Bronchial epithelial cell (primary cell): Measurements from ENCODE around the gene TLE5. TPM values are rescaled to one million over a fixed set of nuclear protein-coding genes. Genes with fewer than 3 reads are reported as not detected.
A peak's percentile ranks its signal among the peaks of the same experiment; 100 is the strongest.

ENCODE experiments used
- DNase-seq: peaks from one replicate; pipeline ENCODE4 v3.0.0-alpha.2; 2010; ENCODE audit warnings: low read depth
- FAIRE-seq: peaks from 2 replicates; lab custom pipeline; 2011; peaks lifted over from hg19 to GRCh38; lab: Jason Lieb, UNC
- H3K27me3 ChIP-seq: 2 replicates; pipeline ENCODE4 v1.5.1; 2011; ENCODE audit warnings: low read length; ENCODE audit not compliant: control insufficient read depth, insufficient read depth
- H3K36me3 ChIP-seq: 2 replicates; pipeline ENCODE4 v1.5.1; 2011; ENCODE audit warnings: low read length; ENCODE audit not compliant: control insufficient read depth, insufficient read depth
- H3K4me3 ChIP-seq: 2 replicates; pipeline ENCODE4 v1.5.1; 2011; ENCODE audit warnings: mild to moderate bottlenecking, low read depth, low read length, control low read depth
- CTCF ChIP-seq: IDR thresholded peaks from 2 replicates; pipeline ENCODE4 v1.5.1; 2011; ENCODE audit warnings: mild to moderate bottlenecking, moderate library complexity, low read length, control low read depth, inconsistent platforms; ENCODE audit not compliant: insufficient read depth, severe bottlenecking
- total RNA-seq: library from RNA; depleted of rRNA; stranded (reverse); fragments of >200 nt; gene quantifications from 2 replicates; pipeline ENCODE4 v1.2.1, GENCODE V29; 2014

The TLE5 gene
- total RNA-seq, 1 donor from 2014 or later: 144 TPM

GRCh38 chr19:3060857-3061181 lies 1.5 kb downstream of the TLE5 start:
- DNase-seq (no peak), FAIRE-seq (no peak)
- TF ChIP-seq CTCF: no peak
- no peaks in the 10 kb centered on the region for H3K27me3 ChIP-seq
- peaks cover 10% of the 10 kb centered on the region for H3K36me3 ChIP-seq
- H3K4me3 ChIP-seq: peak overlapping the region; percentile 73

GRCh38 chr19:3059653-3060052 lies 2.6 kb downstream of the TLE5 start:
- DNase-seq (no peak), FAIRE-seq (no peak)
- peaks cover 12% of the 10 kb centered on the region for H3K36me3 ChIP-seq
- no peak overlapping the region for H3K4me3 ChIP-seq
- H3K27me3 ChIP-seq: no peaks in the 10 kb centered on the region
- TF ChIP-seq CTCF: no peak

DNA sequence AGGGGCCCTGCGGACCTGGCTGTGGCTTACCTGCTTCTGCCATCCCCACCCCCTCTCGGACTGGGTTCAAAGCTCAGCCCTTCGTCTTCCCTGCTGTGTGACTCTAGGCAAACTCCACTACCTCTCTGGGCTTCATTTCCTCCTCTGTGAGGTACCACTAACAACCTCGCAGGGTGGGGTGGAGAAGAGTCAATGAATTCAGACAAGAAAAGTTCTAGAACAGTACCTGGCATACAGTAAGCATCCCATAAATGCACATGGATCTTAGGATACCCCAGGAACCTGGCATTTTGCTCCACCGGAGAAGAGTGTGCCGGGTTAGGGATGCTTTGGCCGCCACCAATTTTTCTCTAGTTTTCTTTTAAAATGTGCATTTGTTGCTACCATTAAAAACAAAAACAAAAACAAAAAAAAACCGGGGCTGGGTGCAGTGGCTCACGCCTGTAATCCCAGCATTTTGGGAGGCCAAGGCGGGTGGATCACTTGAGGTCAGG lies 3.4 kb downstream of the TLE5 start:
- H3K27me3 ChIP-seq: no peaks in the 10 kb centered on the region
- H3K4me3 ChIP-seq: no peak overlapping the region
- FAIRE-seq: no peak
- peaks cover 12% of the 10 kb centered on the region for H3K36me3 ChIP-seq
- no peak for DNase-seq
- no peak for TF ChIP-seq CTCF

- H3K36me3 ChIP-seq: peaks cover 17% of the 10 kb centered on the region
- DNase-seq (no peak), FAIRE-seq (no peak)
- no peak overlapping the region for H3K4me3 ChIP-seq
- H3K27me3 ChIP-seq: no peaks in the 10 kb centered on the region
- TF ChIP-seq CTCF: no peak
Measured at GRCh38 chr19:3058009-3058820, 4.1 kb downstream of the TLE5 start.

DNA sequence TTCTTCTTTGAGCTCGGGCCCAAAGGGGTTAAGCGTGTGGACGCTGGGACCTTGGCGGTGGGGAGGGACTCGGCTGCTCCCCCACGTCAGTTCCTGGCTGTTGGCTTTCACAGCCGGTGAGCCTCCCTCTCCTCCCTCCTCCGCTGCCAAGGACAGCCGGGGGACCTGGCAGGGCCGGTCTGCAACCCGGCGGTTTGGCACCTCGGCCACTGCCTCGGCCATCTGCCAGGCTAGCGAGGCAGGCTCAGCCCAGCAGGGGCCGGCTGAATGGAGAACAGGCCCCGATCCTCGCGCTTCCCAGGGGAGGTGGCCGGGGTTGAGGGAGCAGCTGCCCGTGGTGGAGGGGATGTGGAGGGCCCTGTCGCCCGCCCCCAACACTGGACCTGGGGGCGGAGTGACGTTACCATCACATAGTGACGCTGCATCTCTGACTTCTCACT lies 5.0 kb downstream of the TLE5 start:
- no peaks in the 10 kb centered on the region for H3K27me3 ChIP-seq
- no peak overlapping the region for H3K4me3 ChIP-seq
- DNase-seq: peak; percentile 23
- no peak for TF ChIP-seq CTCF
- H3K36me3 ChIP-seq: peaks cover 19% of the 10 kb centered on the region
- no peak for FAIRE-seq
